ENCODE measurements around the gene MIDN.

- TF ChIP-seq TAF1 (IDR thresholded peaks at IDR 0.05; ENCODE audit: borderline replicate concordance, low read depth, low read length) (no peak), POLR2A (IDR thresholded peaks at IDR 0.05; ENCODE audit: low read depth, low read length) (no peak), POLR2AphosphoS5 (IDR thresholded peaks at IDR 0.05; ENCODE audit: low read depth, low read length) (no peak)
Observed at GRCh38 chr19:1277061-1277460, 28.7 kb downstream of the MIDN start.

Measured in GM12892 (cell line).